IPS-15b (cell line): ENCODE data around the gene FEN1.

ENCODE experiments used
- H3K27me3 ChIP-seq: one replicate; pipeline ENCODE4 v1.6.1; 2013; ENCODE audit warnings: low read length; ENCODE audit not compliant: control insufficient read depth, insufficient read depth
- H3K36me3 ChIP-seq: one replicate; pipeline ENCODE4 v1.6.1; 2013; ENCODE audit warnings: low read length; ENCODE audit not compliant: control insufficient read depth, insufficient read depth
- H3K4me1 ChIP-seq: one replicate; pipeline ENCODE4 v1.6.1; 2013; ENCODE audit warnings: mild to moderate bottlenecking, low read length; ENCODE audit not compliant: control insufficient read depth, insufficient read depth
- H3K4me3 ChIP-seq: one replicate; pipeline ENCODE4 v1.5.1; 2013; ENCODE audit warnings: low read depth, low read length
- H3K9ac ChIP-seq: one replicate; pipeline ENCODE4 v1.6.1; 2013; ENCODE audit warnings: low read depth, mild to moderate bottlenecking, low read length
- H3K9me3 ChIP-seq: one replicate; pipeline ENCODE4 v1.6.1; 2013; ENCODE audit warnings: mild to moderate bottlenecking, low read length; ENCODE audit not compliant: control insufficient read depth, insufficient read depth

Gene FEN1

DNA sequence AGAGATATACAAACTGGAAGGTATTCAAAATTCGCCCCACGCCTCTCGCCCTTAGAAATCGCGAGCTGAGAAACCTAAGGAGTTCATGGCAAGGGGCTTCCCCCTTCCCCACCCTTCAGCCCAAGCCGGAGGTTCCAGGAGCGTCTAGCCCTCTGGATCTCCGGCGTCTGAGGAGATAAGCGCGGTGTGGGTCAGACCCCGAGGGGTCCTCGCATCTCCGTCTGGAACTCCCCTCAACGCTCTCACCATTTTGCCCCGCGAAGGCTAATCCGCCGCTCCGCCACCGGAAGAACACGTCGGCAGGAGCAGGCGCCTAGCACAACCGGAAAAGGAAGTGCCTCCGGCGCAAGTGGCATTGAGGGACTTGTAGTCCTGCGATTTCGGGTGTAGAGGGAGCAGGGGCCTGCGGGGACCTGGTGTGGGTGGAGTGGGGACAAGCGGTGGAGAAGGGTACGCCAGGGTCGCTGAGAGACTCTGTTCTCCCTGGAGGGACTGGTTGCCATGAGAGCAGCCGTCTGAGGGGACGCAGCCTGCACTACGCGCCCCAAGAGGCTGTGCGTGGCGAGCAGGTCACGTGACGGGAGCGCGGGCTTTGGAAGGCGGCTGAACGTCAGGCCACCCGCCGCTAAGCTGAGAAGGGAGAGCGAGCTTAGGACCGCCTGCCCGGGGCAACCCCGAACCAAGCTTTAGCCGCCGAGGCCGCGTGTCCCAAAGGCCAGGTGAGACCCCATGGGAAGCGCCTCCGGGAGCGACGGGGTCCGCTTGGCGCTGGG lies at the start of gene FEN1, which contains the start of gene TMEM258:
Gene FEN1, plus strand, starts transcription at position 602 of the 773 bp plus-strand sequence. CDS start 2,451 bp downstream, outside the sequence.
Gene TMEM258, minus strand, starts transcription at position 290 of the 773 bp plus-strand sequence. Its CDS starts 41 bp downstream, at position 249.
- Histone ChIP-seq H3K4me3 (peak within 1 kb of the TSS; percentile 93), H3K9ac (peak within 1 kb of the TSS; percentile 100), H3K4me1 (no peaks in the 10 kb centered on the region), H3K36me3 (peaks cover 38% of the 10 kb centered on the region), H3K27me3 (no peaks in the 10 kb centered on the region), H3K9me3 (no peaks in the 10 kb centered on the region)

- Histone ChIP-seq H3K36me3 (peaks cover 7% of the 10 kb centered on the region), H3K4me1 (peaks cover 4% of the 10 kb centered on the region), H3K27me3 (peaks cover 2% of the 10 kb centered on the region), H3K9me3 (no peaks in the 10 kb centered on the region), H3K4me3 (no peak overlapping the region), H3K9ac (no peak overlapping the region)
Observed at GRCh38 chr11:61743486-61744095, 49.1 kb upstream of the FEN1 start.

- Histone ChIP-seq H3K36me3 (peaks cover 7% of the 10 kb centered on the region), H3K4me1 (peaks cover 6% of the 10 kb centered on the region), H3K9me3 (no peaks in the 10 kb centered on the region), H3K4me3 (no peak overlapping the region), H3K27me3 (peaks cover 2% of the 10 kb centered on the region), H3K9ac (no peak overlapping the region)
Observed at GRCh38 chr11:61744181-61744580, 48.5 kb upstream of the FEN1 start.

- peaks cover 7% of the 10 kb centered on the region for H3K36me3 ChIP-seq
- H3K4me3 ChIP-seq: no peak overlapping the region
- H3K4me1 ChIP-seq: peaks cover 9% of the 10 kb centered on the region
- H3K9me3 ChIP-seq: no peaks in the 10 kb centered on the region
- peaks cover 2% of the 10 kb centered on the region for H3K27me3 ChIP-seq
- H3K9ac ChIP-seq: no peak overlapping the region
Observed at GRCh38 chr11:61744609-61745156, 48.0 kb upstream of the FEN1 start.

DNA sequence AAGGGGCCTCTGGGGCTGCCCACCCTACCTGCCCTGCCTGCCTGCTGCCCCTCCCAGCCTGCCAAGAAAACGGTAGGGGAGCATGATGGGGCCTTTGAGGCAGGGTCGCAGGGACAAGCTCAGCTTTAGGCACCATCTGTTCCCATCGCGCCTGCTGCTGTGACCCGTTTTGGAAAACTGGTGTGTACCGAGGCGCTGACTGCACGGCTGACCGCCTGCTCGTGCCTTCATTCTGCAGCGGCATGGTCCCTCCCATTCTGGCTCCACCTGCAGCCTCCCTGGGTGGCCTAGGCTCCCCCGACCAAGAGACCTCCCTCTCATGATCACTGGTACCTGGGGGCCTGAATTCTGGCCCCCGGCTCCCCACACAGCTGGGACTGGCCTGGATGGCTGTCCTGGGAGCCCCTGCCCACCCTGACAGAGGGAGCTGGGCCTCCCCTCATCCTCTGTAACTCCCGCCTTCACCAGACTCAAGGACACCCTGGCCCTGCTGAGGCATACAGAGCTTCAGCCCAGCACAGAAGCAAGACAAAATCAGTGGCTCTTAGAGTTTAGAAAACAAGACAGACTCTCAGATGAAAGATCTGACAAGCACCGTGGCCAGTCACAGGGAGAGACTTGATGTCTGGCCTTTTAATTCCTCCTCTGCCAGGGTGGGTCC lies 46.8 kb upstream of the FEN1 start:
- H3K27me3 ChIP-seq: peaks cover 2% of the 10 kb centered on the region
- no peaks in the 10 kb centered on the region for H3K9me3 ChIP-seq
- peaks cover 12% of the 10 kb centered on the region for H3K4me1 ChIP-seq
- no peak overlapping the region for H3K9ac ChIP-seq
- H3K36me3 ChIP-seq: peaks cover 7% of the 10 kb centered on the region
- H3K4me3 ChIP-seq: no peak overlapping the region

GRCh38 chr11:61746442-61747191 lies 46.1 kb upstream of the FEN1 start:
- Histone ChIP-seq H3K4me1 (peaks cover 12% of the 10 kb centered on the region), H3K27me3 (peaks cover 5% of the 10 kb centered on the region), H3K9me3 (no peaks in the 10 kb centered on the region), H3K4me3 (no peak overlapping the region), H3K9ac (no peak overlapping the region), H3K36me3 (peaks cover 7% of the 10 kb centered on the region)

DNA sequence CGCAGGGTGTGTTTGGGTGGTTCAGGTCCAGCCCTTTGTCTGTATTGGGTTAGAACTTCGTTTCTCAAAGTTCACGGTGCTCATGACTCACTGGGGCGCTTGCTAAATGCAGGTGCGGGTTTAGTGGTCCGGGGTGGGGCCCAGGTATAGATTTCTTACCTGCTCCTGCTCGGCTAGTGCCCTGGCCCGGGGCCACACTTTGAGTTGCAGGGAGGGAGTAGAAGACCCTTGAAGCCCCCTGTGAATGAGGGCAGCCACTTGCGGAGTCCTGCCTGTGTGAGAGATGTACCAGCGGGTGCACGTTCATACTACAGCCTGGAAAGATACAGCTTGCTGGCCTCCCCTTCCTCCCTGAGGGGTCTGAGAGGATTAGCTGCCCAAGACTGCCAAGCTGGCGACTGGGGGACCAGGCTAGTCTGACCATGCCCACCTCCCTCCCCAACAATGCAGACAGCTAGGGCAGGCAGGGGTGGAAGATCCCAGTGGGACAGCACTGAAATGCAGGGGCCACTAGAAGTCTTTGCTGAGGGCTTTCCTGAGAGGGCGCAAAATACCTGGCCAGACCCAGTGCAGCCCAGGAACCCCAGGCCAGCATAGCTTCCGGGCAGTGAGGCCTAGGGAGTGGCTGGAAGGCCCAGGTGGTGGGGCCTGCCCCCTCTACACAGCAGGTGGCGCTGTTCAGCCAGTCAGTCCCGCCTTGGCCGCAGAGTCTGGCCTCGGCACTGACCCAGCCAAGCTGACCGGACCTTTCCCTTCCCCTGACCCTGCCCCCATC lies 45.3 kb upstream of the FEN1 start:
- no peak overlapping the region for H3K4me3 ChIP-seq

GRCh38 chr11:61747967-61748285 lies 44.8 kb upstream of the FEN1 start:
- peaks cover 13% of the 10 kb centered on the region for H3K4me1 ChIP-seq
- H3K36me3 ChIP-seq: peaks cover 4% of the 10 kb centered on the region
- H3K4me3 ChIP-seq: no peak overlapping the region
- H3K9ac ChIP-seq: no peak overlapping the region
- no peaks in the 10 kb centered on the region for H3K9me3 ChIP-seq
- peaks cover 11% of the 10 kb centered on the region for H3K27me3 ChIP-seq

More for the DNA sequence above, 45.3 kb upstream of the FEN1 start:
- no peaks in the 10 kb centered on the region for H3K9me3 ChIP-seq
- H3K9ac ChIP-seq: no peak overlapping the region
- peaks cover 9% of the 10 kb centered on the region for H3K27me3 ChIP-seq
- H3K4me1 ChIP-seq: peaks cover 12% of the 10 kb centered on the region
- peaks cover 4% of the 10 kb centered on the region for H3K36me3 ChIP-seq

GRCh38 chr11:61749591-61750217 lies 43.0 kb upstream of the FEN1 start:
- Histone ChIP-seq H3K36me3 (no peaks in the 10 kb centered on the region), H3K4me1 (peaks cover 14% of the 10 kb centered on the region), H3K27me3 (peaks cover 23% of the 10 kb centered on the region), H3K4me3 (no peak overlapping the region), H3K9ac (no peak overlapping the region), H3K9me3 (no peaks in the 10 kb centered on the region)

GRCh38 chr11:61750631-61751273 lies 42.0 kb upstream of the FEN1 start:
- H3K9me3 ChIP-seq: no peaks in the 10 kb centered on the region
- H3K4me1 ChIP-seq: peaks cover 14% of the 10 kb centered on the region
- H3K27me3 ChIP-seq: peaks cover 23% of the 10 kb centered on the region
- no peak overlapping the region for H3K4me3 ChIP-seq
- H3K9ac ChIP-seq: no peak overlapping the region
- no peaks in the 10 kb centered on the region for H3K36me3 ChIP-seq
